VCaP (cell line): Measurements from ENCODE around the gene IL22RA2.
A peak's percentile ranks its signal among the peaks of the same experiment; 100 is the strongest.

Experiments used
- H3K27ac ChIP-seq: fragments of 450-650 bp; 2 replicates; pipeline ENCODE4 v1.5.1; 2017
- TF ChIP-seq, protein P1 (sequence below): fragments of 450-650 bp; conservative IDR thresholded peaks from 2 replicates; pipeline ENCODE4 v1.5.1; 2017; ENCODE audit warnings: mild to moderate bottlenecking, moderate library complexity

Gene IL22RA2

GRCh38 chr6:137120748-137121147, 52.7 kb downstream of the IL22RA2 start:
- H3K27ac ChIP-seq, result peak overlapping the region; percentile 57
- TF ChIP-seq, protein P1, sequence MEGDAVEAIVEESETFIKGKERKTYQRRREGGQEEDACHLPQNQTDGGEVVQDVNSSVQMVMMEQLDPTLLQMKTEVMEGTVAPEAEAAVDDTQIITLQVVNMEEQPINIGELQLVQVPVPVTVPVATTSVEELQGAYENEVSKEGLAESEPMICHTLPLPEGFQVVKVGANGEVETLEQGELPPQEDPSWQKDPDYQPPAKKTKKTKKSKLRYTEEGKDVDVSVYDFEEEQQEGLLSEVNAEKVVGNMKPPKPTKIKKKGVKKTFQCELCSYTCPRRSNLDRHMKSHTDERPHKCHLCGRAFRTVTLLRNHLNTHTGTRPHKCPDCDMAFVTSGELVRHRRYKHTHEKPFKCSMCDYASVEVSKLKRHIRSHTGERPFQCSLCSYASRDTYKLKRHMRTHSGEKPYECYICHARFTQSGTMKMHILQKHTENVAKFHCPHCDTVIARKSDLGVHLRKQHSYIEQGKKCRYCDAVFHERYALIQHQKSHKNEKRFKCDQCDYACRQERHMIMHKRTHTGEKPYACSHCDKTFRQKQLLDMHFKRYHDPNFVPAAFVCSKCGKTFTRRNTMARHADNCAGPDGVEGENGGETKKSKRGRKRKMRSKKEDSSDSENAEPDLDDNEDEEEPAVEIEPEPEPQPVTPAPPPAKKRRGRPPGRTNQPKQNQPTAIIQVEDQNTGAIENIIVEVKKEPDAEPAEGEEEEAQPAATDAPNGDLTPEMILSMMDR, result no peak

DNA sequence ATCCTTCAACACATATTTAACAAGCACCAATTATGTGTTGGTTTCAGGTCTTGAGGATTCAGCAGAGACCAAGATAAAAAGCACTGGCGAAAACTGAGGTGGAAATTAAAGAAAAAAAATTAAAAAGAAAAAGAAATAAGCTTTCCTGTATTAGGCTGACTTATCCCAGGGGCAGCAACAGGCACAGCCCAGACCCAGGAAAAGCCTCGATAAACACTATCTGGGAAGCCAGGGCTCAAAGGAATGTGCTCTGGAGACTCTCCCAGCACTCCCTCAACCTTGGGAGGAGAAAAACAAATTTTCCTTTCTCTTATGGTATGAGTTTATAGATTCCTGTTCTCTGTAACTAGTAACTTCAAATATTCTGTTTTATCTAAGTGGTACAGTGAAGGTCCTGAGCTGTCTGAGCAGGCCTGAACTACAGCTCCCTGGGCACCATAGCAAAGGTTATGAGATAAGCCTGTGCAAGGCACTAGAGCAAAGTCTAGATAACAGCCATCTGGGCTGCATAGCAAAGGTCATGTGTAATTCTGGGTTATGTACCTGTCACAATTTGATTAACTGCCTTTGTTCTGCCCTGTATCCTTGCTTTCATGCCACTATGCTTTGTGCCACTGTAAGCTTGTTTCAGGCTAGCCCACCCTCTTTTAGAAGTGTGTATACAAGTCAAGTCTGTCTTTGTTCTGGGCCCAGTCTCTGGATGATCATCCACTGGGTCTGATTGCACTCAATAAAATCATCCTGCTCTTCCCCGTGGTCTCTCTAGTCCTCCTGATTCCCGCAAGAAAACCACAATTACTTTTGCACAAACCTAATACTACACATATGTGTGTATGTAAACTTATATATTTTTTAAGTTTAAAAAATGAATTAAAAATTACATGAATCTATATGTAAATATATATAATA, 54.0 kb downstream of the IL22RA2 start:
- peak overlapping the region; percentile 57; the same call in 1 of the 2 replicates for H3K27ac ChIP-seq
- TF ChIP-seq, protein P1, result no peak

DNA sequence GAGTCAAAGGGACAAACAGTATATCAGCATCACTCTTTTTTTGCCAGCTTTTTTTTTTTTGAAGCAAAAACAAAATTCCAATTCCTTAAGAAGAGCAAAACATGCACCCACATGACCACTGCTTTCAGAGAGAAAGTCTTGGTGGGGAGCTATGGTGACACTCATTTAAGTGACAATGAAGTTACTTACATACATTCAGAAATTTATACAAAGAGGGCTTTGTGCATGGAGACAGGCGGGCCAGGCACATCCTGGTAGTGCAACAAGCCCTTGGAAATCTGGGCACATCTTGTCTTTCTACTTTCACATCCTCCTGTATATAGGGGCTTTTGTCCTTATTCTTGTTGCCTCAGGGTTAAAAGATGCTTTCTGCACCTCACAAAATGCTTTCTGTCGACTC, 55.9 kb downstream of the IL22RA2 start:
- TF ChIP-seq, protein P1, result no peak
- H3K27ac ChIP-seq, result no peak overlapping the region

- H3K27ac ChIP-seq, result peak overlapping the region; percentile 65
- TF ChIP-seq, protein P1, result no peak
Observed at GRCh38 chr6:137116807-137117206, 56.6 kb downstream of the IL22RA2 start.

DNA sequence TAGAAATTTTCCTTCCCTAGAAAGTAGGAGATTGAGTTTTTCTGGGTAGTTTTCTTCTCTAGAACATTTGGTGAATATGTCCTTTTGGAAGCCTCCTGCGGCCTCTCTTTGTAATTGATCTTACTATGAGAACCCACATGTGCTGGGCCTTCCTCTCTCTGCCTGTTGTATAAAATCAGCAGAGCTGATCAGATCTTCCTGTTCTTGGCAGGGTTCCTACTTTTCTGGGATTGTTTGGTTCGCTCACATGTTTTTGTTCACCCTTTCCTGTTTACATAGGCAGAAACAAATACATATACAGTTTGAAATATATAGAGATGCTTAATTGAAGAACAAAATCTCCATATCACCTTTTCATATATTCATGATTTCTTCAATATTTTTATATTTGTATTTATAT, 57.8 kb downstream of the IL22RA2 start:
- TF ChIP-seq, protein P1, result no peak
- H3K27ac ChIP-seq, result peak overlapping the region; percentile 65

DNA sequence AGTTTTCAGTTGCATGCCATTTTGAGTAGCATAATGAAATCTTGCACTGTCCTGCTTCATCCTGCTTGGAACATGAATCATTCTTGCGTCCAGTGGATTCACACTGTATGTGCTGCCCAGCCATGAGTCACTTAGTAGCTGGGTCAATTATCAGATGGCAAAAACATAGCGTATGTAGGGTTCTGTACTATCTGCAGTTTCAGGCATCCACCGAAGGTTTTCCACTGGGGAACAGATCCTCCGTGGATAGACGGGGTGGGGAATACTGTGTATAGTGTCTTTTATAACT, 61.4 kb downstream of the IL22RA2 start:
- H3K27ac ChIP-seq, result no peak overlapping the region

GRCh38 chr6:137111296-137112066, 62.0 kb downstream of the IL22RA2 start:
- TF ChIP-seq, protein P1, result no peak
- no peak overlapping the region for H3K27ac ChIP-seq

More for the DNA sequence above, 61.4 kb downstream of the IL22RA2 start:
- TF ChIP-seq, protein P1, result no peak
